Lung microvascular endothelial cell (primary cell): ENCODE measurements around the gene TRPM1. TPM values are rescaled to one million over a fixed set of nuclear protein-coding genes. Genes with fewer than 3 reads are reported as not detected.
A peak's percentile ranks its signal among the peaks of the same experiment; 100 is the strongest.

ENCODE experiments used
- DNase-seq, 2 donors: peaks; one replicate each; pipeline versions ENCODE4 v3.0.0 to v3.0.0-alpha.2; 2010; ENCODE audit warnings: low read depth in 2 of 2
- total RNA-seq: library from RNA; depleted of rRNA; stranded (reverse); fragments of >200 nt; gene quantifications from 2 replicates; pipeline ENCODE4 v1.2.1, GENCODE V29; 2014

The TRPM1 gene
- total RNA-seq, 1 donor from 2014 or later: 0.20 TPM

- DNase-seq: no peak
Observed at GRCh38 chr15:31083370-31083780, 18.1 kb downstream of the TRPM1 start.

DNA sequence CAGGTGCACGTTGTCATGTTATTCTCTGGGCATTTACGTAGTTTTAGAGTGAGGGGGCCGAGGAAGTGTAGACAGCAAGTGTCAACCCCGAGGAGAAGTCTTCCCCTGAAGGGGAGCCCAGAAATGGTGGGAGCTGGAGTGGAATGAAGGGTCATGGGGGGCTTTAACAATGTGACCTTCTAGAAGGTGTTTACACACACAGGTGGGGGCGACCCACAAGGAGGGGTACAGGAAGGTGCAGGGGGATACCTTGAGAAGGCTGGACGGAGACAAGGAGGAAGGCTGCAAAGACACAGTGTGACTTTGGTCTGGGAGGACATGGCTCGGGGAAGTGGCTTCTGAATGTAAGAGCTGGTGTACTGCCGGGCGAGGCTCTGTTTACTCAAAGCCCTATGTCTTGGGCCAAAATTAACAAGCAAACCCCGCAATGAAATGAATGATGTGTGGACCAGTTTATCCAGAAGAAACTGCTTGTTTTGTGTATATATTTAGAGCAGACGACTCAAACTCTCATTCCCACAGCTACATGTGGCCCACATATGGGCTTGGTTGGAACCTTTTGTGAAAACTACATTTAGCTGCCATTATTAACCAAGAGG lies 18.7 kb downstream of the TRPM1 start:
- DNase-seq: no peak

- DNase-seq: no peak
Observed at GRCh38 chr15:31081588-31082250, 19.8 kb downstream of the TRPM1 start.

DNA sequence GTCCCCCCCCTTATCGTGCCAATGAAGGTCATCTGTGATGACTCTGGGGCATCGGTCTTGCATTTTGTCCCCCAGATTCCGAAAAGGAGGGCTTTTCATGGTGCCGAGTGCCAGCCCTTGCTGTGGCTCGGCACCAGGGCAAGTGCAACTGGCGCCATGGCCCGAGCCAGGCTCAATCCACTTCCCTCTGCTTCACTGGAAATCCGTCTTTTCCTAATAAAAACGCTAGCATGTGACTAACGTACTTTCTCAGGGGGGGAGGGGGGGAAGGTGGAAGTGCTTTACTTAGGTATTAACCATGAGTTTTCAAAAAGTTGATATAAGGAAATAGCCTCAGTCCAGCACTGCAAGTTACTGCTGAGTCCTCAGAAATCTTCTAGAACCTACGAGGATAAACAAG lies 20.5 kb downstream of the TRPM1 start:
- DNase-seq: no peak

DNA sequence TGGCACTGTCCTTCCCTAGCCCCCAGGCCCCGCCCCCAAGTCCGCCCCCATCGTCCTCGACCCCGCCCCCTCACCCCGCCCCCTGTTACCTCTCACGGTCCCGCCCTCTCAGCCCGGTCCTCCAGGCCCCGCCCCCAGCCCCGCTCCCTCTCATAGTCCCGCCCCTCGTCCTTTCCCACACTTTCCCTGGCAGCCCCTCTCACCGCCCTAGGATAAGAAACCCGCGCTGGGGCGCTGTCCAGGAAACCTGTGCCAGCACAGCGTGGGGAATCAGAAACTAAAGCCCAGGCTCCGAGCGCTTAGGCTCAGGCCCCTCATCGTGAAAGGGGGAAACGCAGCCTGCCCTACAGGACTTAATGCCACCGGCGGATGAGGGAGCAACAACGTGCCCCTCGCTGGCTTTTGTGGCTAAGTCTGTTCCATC lies 20.9 kb downstream of the TRPM1 start:
- DNase-seq: peak; percentile 3 to 84

GRCh38 chr15:31079519-31079918 lies 22.0 kb downstream of the TRPM1 start:
- no peak for DNase-seq

DNA sequence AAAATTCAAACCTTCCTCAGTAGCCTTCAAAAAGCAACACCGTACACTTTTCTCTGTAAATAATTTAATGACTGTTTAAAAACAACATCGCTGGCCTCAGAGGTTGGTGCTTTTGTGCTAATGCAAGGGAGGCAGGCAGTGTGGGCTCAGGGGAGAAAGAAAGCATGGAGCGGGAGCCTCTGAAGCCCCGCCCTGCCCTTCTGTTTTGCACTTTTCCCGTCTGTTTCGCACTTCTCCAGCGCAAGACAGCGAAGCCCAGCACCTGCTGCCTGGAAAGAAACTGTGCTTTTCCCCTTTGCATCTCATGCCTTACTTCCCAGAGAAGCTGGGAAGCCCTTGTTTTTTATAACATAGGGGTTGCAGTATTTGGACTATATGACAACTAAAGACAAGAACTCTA lies 23.1 kb downstream of the TRPM1 start:
- DNase-seq: no peak

GRCh38 chr15:31077941-31078340 lies 23.6 kb downstream of the TRPM1 start:
- DNase-seq: no peak

- DNase-seq: no peak
Observed at GRCh38 chr15:31077181-31077580, 24.3 kb downstream of the TRPM1 start.

GRCh38 chr15:31074321-31074720 lies 27.2 kb downstream of the TRPM1 start:
- DNase-seq: no peak

GRCh38 chr15:31070867-31071266 lies 30.7 kb downstream of the TRPM1 start:
- DNase-seq: no peak

DNA sequence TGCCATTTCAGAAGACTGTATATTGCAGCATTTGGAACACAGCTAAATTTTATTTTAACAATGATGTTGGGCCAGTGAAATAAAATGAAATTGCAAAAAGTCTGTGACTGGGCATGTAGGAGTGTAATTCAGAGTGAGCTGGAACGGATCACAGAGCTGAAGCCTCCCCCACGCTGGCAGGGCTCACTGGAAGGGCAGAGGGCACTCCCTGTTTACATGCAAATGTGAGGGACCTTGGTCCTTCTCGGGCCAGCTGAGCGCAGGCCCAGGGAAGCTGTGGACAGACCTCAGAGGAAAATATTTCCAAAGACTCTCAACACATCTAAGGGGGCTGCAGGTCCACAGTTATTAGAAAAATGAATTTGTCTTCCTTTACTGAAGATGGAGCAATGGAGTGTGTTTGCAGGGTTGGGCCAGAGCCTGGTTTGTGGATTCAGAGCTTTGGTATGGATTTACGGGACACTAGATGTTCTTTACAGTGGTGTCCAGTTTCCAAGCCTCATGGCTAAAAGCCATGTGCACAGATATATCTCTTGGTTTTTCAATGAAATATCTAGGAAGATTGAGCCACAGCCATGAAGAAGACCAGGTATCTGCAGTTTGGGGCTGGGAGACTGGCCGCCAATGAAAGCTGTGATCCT lies 32.0 kb downstream of the TRPM1 start:
- DNase-seq: peak in 1 of 2 donors; percentile 34

- DNase-seq: no peak
Observed at GRCh38 chr15:31067890-31068603, 33.5 kb downstream of the TRPM1 start.

DNA sequence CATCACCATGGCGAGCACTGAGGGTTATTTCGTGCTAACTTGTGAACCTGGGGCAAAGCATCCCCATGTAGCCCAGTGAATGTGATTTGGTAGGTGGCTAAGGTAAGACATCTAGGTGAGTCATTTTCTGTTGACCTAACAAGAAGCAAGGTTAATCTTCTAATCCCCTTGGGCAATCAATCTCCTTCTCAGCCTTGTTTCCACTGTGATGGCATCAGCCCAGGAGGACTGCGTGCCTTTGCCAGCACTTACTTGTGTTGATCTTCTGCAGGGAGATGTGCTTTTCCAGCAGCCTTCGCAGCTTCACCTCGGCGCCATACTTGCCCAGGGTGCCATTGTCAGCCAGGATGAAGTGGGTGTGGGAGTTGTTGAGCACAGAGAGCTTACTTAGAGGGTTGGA lies 35.7 kb downstream of the TRPM1 start:
- no peak for DNase-seq

DNA sequence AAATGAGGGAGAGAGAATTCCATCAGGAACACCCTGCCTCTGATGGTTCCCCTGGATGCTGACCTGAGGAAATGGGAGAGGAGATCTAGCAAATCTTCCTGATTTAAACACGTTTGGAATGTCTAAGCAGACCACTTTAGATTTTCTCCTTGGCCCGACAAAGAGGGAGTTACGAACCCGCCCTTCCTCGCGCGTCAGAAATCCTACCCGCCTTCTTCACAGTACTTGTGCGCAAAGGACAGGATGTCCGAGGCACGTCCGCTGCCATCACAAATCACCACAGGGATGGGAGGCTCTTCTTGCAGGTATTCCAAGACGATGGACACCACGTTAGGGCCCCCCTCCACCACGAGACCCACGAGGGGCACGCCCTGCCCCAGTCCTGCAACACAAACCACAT lies 38.6 kb downstream of the TRPM1 start:
- DNase-seq: no peak

- no peak for DNase-seq
Observed at GRCh38 chr15:31062310-31062847, 39.1 kb downstream of the TRPM1 start.

GRCh38 chr15:31060429-31061140 lies 40.9 kb downstream of the TRPM1 start:
- DNase-seq: no peak

GRCh38 chr15:31058236-31058962 lies 43.1 kb downstream of the TRPM1 start:
- no peak for DNase-seq

GRCh38 chr15:31051496-31052080 lies 49.9 kb downstream of the TRPM1 start:
- DNase-seq: no peak

- DNase-seq: no peak
Observed at GRCh38 chr15:31050953-31051352, 50.6 kb downstream of the TRPM1 start.
